HEK293 (cell line): Measurements from ENCODE around the gene NRIP3.
A peak's percentile ranks its signal among the peaks of the same experiment; 100 is the strongest.

Experiments used
- AEBP2 ChIP-seq: fragments of 450-650 bp; formaldehyde crosslinking; IDR thresholded peaks from 2 replicates; pipeline ENCODE4 v1.5.1; 2016; ENCODE audit warnings: missing biosample characterization, missing genetic modification characterization, borderline replicate concordance
- ATF2 ChIP-seq: fragments of 450-650 bp; formaldehyde crosslinking; IDR thresholded peaks from 2 replicates; pipeline ENCODE4 v1.5.1; 2016; ENCODE audit warnings: missing biosample characterization, missing genetic modification characterization, low read depth
- KLF17 ChIP-seq: fragments of 450-650 bp; formaldehyde crosslinking; IDR thresholded peaks from 2 replicates; pipeline ENCODE4 v1.5.1; 2016; ENCODE audit warnings: missing biosample characterization, missing genetic modification characterization
- KLF9 ChIP-seq: fragments of 450-650 bp; formaldehyde crosslinking; IDR thresholded peaks from 2 replicates; pipeline ENCODE4 v1.5.1; 2016; ENCODE audit warnings: missing biosample characterization, missing genetic modification characterization, low read depth
- MEIS1 ChIP-seq: sonication (generic); formaldehyde crosslinking; IDR thresholded peaks from 2 replicates; pipeline ENCODE4 v1.8.1; 2022; ENCODE audit warnings: missing genetic modification reagents, mild to moderate bottlenecking, borderline replicate concordance
- PRDM4 ChIP-seq: fragments of 450-650 bp; formaldehyde crosslinking; IDR thresholded peaks from 2 replicates; pipeline ENCODE4 v1.5.1; 2017; ENCODE audit warnings: missing biosample characterization, missing genetic modification characterization
- ZBTB11 ChIP-seq: fragments of 450-650 bp; formaldehyde crosslinking; conservative IDR thresholded peaks from 2 replicates; pipeline ENCODE4 v1.5.1; 2016; ENCODE audit warnings: low read depth, missing biosample characterization, missing genetic modification characterization
- ZBTB44 ChIP-seq: fragments of 450-650 bp; IDR thresholded peaks from 2 replicates; pipeline ENCODE4 v1.5.1; 2018; ENCODE audit warnings: missing biosample characterization, mild to moderate bottlenecking, missing genetic modification characterization
- ZIC2 ChIP-seq: fragments of 450-650 bp; formaldehyde crosslinking; IDR thresholded peaks from 2 replicates; pipeline ENCODE4 v1.5.1; 2016; ENCODE audit warnings: missing biosample characterization, missing genetic modification characterization
- ZNF16 ChIP-seq: fragments of 450-650 bp; formaldehyde crosslinking; IDR thresholded peaks from 2 replicates; pipeline ENCODE4 v1.5.1; 2016; ENCODE audit warnings: low read depth, missing biosample characterization, missing genetic modification characterization
- ZNF174 ChIP-seq: fragments of 450-650 bp; formaldehyde crosslinking; IDR thresholded peaks from 2 replicates; pipeline ENCODE4 v1.5.0; 2017; ENCODE audit warnings: missing biosample characterization, mild to moderate bottlenecking, missing genetic modification characterization
- ZNF202 ChIP-seq: fragments of 450-650 bp; formaldehyde crosslinking; IDR thresholded peaks from 2 replicates; pipeline ENCODE4 v1.5.1; 2016; ENCODE audit warnings: missing biosample characterization, missing genetic modification characterization, borderline replicate concordance
- ZNF335 ChIP-seq: fragments of 450-650 bp; formaldehyde crosslinking; conservative IDR thresholded peaks from 2 replicates; pipeline ENCODE4 v1.5.1; 2016; ENCODE audit warnings: missing biosample characterization, missing genetic modification characterization
- ZNF362 ChIP-seq: fragments of 450-650 bp; formaldehyde crosslinking; IDR thresholded peaks from 2 replicates; pipeline ENCODE4 v1.5.1; 2016; ENCODE audit warnings: missing biosample characterization, missing genetic modification characterization
- ZNF473 ChIP-seq: fragments of 450-650 bp; formaldehyde crosslinking; IDR thresholded peaks from 2 replicates; pipeline ENCODE4 v1.5.1; 2017; ENCODE audit warnings: missing biosample characterization, missing genetic modification characterization
- ZNF548 ChIP-seq: fragments of 450-650 bp; formaldehyde crosslinking; IDR thresholded peaks from 2 replicates; pipeline ENCODE4 v1.5.1; 2016; ENCODE audit warnings: missing biosample characterization, missing genetic modification characterization
- ZNF558 ChIP-seq: fragments of 450-650 bp; formaldehyde crosslinking; IDR thresholded peaks from 2 replicates; pipeline ENCODE4 v1.5.1; 2016; ENCODE audit warnings: missing biosample characterization, missing genetic modification characterization
- ZNF600 ChIP-seq: fragments of 450-650 bp; formaldehyde crosslinking; IDR thresholded peaks from 2 replicates; pipeline ENCODE4 v1.5.1; 2016; ENCODE audit warnings: missing biosample characterization, missing genetic modification characterization
- ZNF677 ChIP-seq: fragments of 450-650 bp; IDR thresholded peaks from 2 replicates; pipeline ENCODE4 v1.5.0; 2018; ENCODE audit warnings: missing biosample characterization, mild to moderate bottlenecking, missing genetic modification characterization, moderate library complexity
- ZNF792 ChIP-seq: fragments of 450-650 bp; formaldehyde crosslinking; IDR thresholded peaks from 2 replicates; pipeline ENCODE4 v1.5.1; 2016; ENCODE audit warnings: missing biosample characterization, missing genetic modification characterization

The NRIP3 gene

GRCh38 chr11:8963569-8964323, 40.1 kb downstream of the NRIP3 start (continued):
- TF ChIP-seq ZBTB11 (tag by site-specific recombination) (no peak), ATF2 (tag by site-specific recombination) (no peak), ZNF202 (tag by site-specific recombination) (no peak), ZNF792 (tag by site-specific recombination) (no peak), MEIS1 (CRISPR knock-in tag) (no peak), AEBP2 (tag by site-specific recombination) (no peak), ZNF600 (tag by site-specific recombination) (0 out of 2 replicates have a peak, but pooled peaks have one; percentile 61), KLF17 (no peak), ZNF16 (no peak), KLF9 (tag by site-specific recombination) (peak; percentile 13; the same call in 1 of the 2 replicates), ZNF473 (tag by site-specific recombination) (no peak), ZNF174 (tag by site-specific recombination) (no peak), ZNF558 (tag by site-specific recombination) (no peak), ZBTB44 (no peak), ZIC2 (tag by site-specific recombination) (peak; percentile 51), ZNF677 (tag by site-specific recombination) (no peak), PRDM4 (tag by site-specific recombination) (no peak), ZNF548 (tag by site-specific recombination) (no peak), ZNF335 (peak; percentile 98; the same call in 1 of the 2 replicates), ZNF362 (tag by site-specific recombination) (no peak)
- TF ChIP-seq, all 188 proteins: peak for 7
